Loucy (cell line): ENCODE data around the gene TMBIM1.

Experiments
- H2AFZ ChIP-seq: fragments of 200-600 bp; sonication (generic); 2 replicates; pipeline ENCODE4 v1.6.0; 2016; ENCODE audit warnings: antibody characterized with exemption, mild to moderate bottlenecking, low read length, moderate library complexity
- H3F3A ChIP-seq: fragments of 200-600 bp; 2 replicates; pipeline ENCODE4 v1.6.0; 2016; ENCODE audit warnings: antibody characterized with exemption, low read depth, mild to moderate bottlenecking
- H3K27me3 ChIP-seq: fragments of 200-600 bp; sonication (generic); 2 replicates; pipeline ENCODE4 v1.6.1; 2014; ENCODE audit warnings: low read length, mild to moderate bottlenecking; ENCODE audit not compliant: insufficient read depth, poor library complexity, severe bottlenecking
- H3K36me3 ChIP-seq: fragments of 200-600 bp; sonication (generic); 2 replicates; pipeline ENCODE4 v1.6.1; 2016; ENCODE audit warnings: low read length; ENCODE audit not compliant: insufficient read depth
- H3K4me1 ChIP-seq: fragments of 200-600 bp; sonication (generic); 2 replicates; pipeline ENCODE4 v1.5.1; 2014; ENCODE audit warnings: low read length, mild to moderate bottlenecking; ENCODE audit not compliant: insufficient read depth, poor library complexity, severe bottlenecking
- H3K4me2 ChIP-seq: fragments of 200-600 bp; sonication (generic); 2 replicates; pipeline ENCODE4 v1.6.0; 2014; ENCODE audit warnings: antibody characterized with exemption, low read length, low read depth, mild to moderate bottlenecking; ENCODE audit not compliant: poor library complexity, severe bottlenecking
- H3K4me3 ChIP-seq: fragments of 200-600 bp; sonication (generic); 2 replicates; pipeline ENCODE4 v1.5.1; 2014; ENCODE audit warnings: low read length, mild to moderate bottlenecking, mixed read lengths; ENCODE audit not compliant: poor library complexity, severe bottlenecking
- H3K79me2 ChIP-seq: fragments of 200-600 bp; sonication (generic); 2 replicates; pipeline ENCODE4 v1.6.1; 2014; ENCODE audit warnings: low read length; ENCODE audit not compliant: insufficient read depth
- H3K9ac ChIP-seq: fragments of 200-600 bp; sonication (generic); 2 replicates; pipeline ENCODE4 v1.6.0; 2014; ENCODE audit warnings: mild to moderate bottlenecking, low read depth, low read length, moderate library complexity; ENCODE audit not compliant: poor library complexity, severe bottlenecking
- H3K9me2 ChIP-seq: fragments of 200-600 bp; sonication (generic); replicated peaks from 2 replicates; pipeline ENCODE4 v1.6.1; 2016; ENCODE audit warnings: low read depth, low read length, mixed read lengths
- H3K9me3 ChIP-seq: fragments of 200-600 bp; sonication (generic); 2 replicates; pipeline ENCODE4 v1.6.1; 2014; ENCODE audit warnings: mild to moderate bottlenecking, antibody characterized with exemption, low read length, low read depth; ENCODE audit not compliant: insufficient read depth
- H4K20me1 ChIP-seq: fragments of 200-600 bp; sonication (generic); 2 replicates; pipeline ENCODE4 v1.6.0; 2014; ENCODE audit warnings: antibody characterized with exemption, low read length, mild to moderate bottlenecking; ENCODE audit not compliant: insufficient read depth, poor library complexity, severe bottlenecking
- EZH2phosphoT487 ChIP-seq: fragments of 200-600 bp; IDR thresholded peaks from 2 replicates; pipeline ENCODE4 v1.6.1; 2018; ENCODE audit warnings: antibody characterized with exemption, mild to moderate bottlenecking, moderate library complexity, borderline replicate concordance
- TF ChIP-seq, protein P1 (sequence below): fragments of 200-600 bp; sonication (generic); conservative IDR thresholded peaks from 2 replicates; pipeline ENCODE4 v1.5.1; 2014; ENCODE audit warnings: mild to moderate bottlenecking, antibody characterized with exemption, low read length

Gene TMBIM1

DNA sequence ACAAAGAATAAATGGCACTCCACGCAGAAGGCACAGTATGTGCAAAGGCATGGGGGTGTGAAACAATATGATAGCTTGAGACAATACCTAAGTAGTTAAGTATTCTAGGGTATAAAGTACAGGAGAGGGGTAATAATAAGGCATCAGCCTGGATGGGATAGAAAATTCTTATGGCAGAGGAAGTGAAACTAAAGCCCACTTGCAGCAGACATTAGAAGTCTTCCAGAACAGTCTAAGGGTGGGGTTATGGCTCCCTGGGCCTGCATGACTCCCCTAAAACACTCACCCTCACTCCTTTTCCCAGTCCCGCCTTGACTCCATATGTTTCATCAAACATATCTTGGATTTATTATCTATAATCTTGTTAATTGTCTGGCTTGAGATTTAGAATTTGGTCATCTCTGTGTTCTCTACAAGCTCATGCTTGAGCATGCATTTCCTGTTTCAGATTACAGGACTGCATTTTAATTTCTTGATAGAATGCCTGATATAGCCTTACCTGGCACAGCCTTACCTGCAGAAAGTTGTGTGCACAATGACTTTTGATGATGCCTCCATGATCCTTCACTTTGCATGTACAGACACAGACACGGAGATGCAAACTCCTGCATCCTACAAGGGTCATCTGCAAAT is 28.5 kb upstream of the TMBIM1 start:
- Histone ChIP-seq H3K36me3 (no peaks in the 10 kb centered on the region), H3K4me3 (no peak overlapping the region), H3K4me1 (peaks cover 25% of the 10 kb centered on the region), H3K4me2 (no peak overlapping the region), H2AFZ (no peak overlapping the region), H3K9ac (no peak overlapping the region), H3K27me3 (no peaks in the 10 kb centered on the region), H3K9me3 (no peaks in the 10 kb centered on the region), H4K20me1 (no peaks in the 10 kb centered on the region), H3K79me2 (no peaks in the 10 kb centered on the region), H3K9me2 (no peaks in the 10 kb centered on the region), H3F3A (no peaks in the 10 kb centered on the region)
- TF ChIP-seq EZH2phosphoT487: no peak
- TF ChIP-seq, protein P1, sequence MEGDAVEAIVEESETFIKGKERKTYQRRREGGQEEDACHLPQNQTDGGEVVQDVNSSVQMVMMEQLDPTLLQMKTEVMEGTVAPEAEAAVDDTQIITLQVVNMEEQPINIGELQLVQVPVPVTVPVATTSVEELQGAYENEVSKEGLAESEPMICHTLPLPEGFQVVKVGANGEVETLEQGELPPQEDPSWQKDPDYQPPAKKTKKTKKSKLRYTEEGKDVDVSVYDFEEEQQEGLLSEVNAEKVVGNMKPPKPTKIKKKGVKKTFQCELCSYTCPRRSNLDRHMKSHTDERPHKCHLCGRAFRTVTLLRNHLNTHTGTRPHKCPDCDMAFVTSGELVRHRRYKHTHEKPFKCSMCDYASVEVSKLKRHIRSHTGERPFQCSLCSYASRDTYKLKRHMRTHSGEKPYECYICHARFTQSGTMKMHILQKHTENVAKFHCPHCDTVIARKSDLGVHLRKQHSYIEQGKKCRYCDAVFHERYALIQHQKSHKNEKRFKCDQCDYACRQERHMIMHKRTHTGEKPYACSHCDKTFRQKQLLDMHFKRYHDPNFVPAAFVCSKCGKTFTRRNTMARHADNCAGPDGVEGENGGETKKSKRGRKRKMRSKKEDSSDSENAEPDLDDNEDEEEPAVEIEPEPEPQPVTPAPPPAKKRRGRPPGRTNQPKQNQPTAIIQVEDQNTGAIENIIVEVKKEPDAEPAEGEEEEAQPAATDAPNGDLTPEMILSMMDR: no peak

DNA sequence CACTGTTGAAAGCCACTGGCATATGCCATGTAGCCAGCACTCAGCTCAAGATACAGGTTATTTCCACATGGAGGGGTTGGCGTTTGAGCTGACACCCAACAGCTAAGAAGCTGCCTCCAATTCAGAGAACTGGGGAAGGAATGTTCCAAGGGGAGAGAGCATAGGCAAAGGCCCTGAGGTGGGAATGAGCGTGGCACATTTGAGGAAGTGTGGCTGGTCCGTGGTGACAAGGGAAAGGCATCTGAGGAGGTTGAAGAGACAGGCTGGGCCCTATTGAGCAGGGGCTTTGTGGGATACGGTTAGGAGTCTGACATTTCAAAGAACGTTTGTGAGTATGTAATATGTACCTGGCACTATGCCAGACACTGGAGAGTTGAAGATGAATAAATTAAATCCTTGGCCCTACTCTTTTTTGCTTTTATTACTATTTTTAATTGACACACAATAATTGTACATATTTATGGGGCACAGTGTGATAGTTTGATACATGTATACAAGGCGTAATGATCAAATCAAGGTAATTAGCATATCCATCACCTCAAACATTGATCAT is 27.6 kb upstream of the TMBIM1 start:
- no peaks in the 10 kb centered on the region for H3K27me3 ChIP-seq
- H3K36me3 ChIP-seq: no peaks in the 10 kb centered on the region
- no peak overlapping the region for H3K4me3 ChIP-seq
- no peaks in the 10 kb centered on the region for H3K9me2 ChIP-seq
- H3K4me2 ChIP-seq: no peak overlapping the region
- H3K4me1 ChIP-seq: peaks cover 29% of the 10 kb centered on the region
- H2AFZ ChIP-seq: no peak overlapping the region
- no peaks in the 10 kb centered on the region for H3K9me3 ChIP-seq
- TF ChIP-seq, protein P1: no peak
- TF ChIP-seq EZH2phosphoT487: no peak
- H3F3A ChIP-seq: no peaks in the 10 kb centered on the region
- H3K79me2 ChIP-seq: no peaks in the 10 kb centered on the region
- no peak overlapping the region for H3K9ac ChIP-seq
- H4K20me1 ChIP-seq: no peaks in the 10 kb centered on the region

DNA sequence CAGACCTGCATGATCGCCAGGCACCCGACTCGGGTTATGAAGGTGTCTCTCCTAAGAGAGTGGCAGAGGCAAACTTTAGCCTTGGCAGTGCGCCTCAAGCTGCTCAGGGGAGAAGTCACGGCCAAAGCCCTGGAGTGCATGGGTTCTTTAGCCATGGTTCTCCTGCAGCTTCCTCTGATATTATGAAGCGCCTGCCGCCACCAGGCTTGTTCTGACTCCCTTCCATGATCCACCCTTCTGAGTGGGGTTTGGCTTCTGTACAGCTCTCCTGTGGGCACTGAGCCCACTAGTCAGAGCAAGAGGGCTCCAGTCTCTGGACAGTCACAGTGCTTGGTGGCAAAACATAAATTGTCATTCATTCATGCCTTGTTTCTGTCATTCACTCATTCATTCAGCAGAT is 25.9 kb upstream of the TMBIM1 start:
- no peaks in the 10 kb centered on the region for H3F3A ChIP-seq
- peaks cover 19% of the 10 kb centered on the region for H3K4me1 ChIP-seq
- no peaks in the 10 kb centered on the region for H3K79me2 ChIP-seq
- TF ChIP-seq EZH2phosphoT487: no peak
- TF ChIP-seq, protein P1: no peak
- H3K4me3 ChIP-seq: no peak overlapping the region
- H3K27me3 ChIP-seq: no peaks in the 10 kb centered on the region
- no peak overlapping the region for H2AFZ ChIP-seq
- no peaks in the 10 kb centered on the region for H4K20me1 ChIP-seq
- H3K9me3 ChIP-seq: no peaks in the 10 kb centered on the region
- H3K9ac ChIP-seq: no peak overlapping the region
- H3K9me2 ChIP-seq: no peaks in the 10 kb centered on the region
- H3K4me2 ChIP-seq: no peak overlapping the region
- no peaks in the 10 kb centered on the region for H3K36me3 ChIP-seq
